NCI-H1105 treated with DMSO at 0.1 percent for 48 hours (cell line): ENCODE data around the gene RAB11FIP4.
"Not testable (repeated sequence)": the region's sequence is repeated elsewhere in the genome, so short reads cannot be mapped to it uniquely, and the experiment has no call there.

ENCODE experiments used
- DNase-seq: peaks from one replicate; lab custom pipeline; 2025; lab: John Stamatoyannopoulos, UW

The RAB11FIP4 gene

DNA sequence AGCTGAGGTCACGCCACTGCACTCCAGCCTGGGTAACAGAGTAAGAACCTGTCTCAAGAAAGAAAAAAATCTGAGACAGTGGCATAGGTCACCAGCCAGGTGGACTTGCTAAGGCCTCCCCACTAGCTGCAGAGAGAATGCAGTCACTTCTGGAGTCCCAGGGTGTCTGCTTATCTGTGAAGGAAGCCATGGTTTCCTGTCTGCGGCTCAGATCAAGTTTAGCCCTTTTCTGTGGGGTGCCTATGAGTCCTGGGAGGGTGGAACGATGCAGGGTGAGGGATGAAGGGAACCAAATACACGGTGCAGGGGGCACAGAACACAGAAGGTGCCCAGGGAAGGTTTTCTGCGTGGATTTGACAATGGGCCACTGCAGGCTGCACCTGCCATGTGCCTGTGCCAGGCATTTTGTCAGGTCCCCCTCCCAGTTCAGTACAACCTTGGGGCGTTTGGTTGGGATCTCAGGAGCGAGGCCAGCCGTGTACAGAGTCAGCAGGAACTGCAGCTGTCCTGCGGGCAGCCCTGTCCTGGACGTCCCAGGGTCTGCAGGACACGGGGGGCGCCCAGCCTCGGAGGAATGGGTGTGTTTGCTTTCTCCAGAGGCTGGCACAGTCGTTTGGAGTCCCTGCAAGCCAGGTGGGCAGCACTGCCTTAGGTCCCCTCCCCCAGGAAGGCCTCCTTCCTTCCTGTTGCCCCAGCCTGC lies 41.8 kb downstream of the RAB11FIP4 start:
- no peak for DNase-seq

DNA sequence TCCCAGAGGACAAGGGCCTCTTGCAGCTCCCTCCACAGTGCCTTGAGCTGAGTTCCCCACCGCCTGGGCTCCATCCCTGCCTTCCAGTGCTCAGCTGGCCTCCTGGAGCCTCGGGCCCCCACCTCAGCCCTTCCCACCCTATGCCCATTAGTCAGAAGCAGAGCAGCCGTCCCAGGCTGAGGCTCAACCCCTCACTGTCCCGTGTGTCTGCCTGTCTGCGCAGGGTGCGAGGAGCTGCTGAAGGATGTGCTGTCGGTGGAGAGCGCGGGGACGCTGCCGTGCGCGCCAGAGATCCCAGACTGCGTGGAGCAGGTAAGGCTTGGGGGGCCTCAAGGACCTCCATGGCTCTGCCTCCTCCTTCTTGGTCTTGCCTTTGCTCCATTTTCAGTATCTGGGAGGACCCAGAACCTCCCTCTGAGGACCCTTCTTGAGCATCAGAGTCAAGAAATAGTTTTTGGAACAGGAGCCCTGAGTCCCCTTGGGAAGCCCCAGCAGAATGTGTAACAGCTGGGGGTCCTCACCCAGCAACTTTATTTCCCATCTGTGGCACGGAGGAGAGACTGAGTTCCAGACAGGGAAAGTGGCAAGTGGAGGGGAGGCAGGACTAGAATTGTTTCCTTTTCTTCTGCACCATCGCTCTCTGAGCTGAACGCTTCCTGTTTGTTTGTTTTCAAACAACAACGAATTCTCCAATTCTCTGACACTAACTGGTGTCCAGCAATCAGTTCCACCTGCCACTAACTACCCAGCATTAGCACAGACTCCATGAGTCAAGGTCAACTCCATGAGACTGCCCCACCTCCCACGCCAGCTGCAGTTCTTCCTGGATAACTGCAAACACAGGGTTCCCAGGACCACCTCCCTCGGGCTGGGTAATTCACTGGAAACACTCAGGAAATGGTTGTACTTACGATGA lies 42.6 kb downstream of the RAB11FIP4 start:
- no peak for DNase-seq

DNA sequence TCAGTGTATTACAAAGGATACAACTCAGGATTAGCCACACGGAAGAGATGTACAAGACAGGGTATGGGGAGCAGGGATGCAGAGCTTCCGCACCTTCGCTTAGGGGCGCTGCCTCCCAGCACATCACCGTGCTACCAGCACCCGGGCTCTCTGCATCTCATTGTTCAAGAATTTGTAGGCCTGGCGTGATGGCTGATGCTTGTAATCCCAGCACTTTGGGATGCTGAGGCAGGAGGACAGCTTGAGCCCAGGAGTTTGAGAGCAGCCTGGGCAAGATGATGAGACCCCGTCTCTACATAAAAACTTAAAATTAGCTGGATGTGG lies 43.2 kb downstream of the RAB11FIP4 start:
- DNase-seq, result no peak

DNA sequence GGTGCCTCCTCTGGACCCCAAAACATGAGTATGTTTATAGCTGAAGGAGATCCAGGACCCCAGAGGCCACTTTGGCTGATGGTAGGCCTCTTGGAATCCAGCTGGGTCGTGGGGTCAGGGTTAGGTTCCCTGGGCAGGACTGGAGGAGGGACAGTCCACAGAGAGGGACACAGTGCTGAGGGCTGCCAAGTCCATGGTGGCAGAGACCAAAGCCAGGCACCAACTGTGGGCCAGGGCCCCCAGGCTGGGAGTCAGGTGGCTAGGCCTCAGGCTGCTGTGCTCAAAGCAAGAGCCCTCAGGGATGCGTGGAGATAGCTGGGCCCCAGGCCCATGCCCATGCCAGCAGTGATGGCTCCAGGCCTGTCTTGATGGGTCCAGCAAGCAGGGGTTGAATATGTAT lies 44.1 kb downstream of the RAB11FIP4 start:
- DNase-seq, result no peak

DNA sequence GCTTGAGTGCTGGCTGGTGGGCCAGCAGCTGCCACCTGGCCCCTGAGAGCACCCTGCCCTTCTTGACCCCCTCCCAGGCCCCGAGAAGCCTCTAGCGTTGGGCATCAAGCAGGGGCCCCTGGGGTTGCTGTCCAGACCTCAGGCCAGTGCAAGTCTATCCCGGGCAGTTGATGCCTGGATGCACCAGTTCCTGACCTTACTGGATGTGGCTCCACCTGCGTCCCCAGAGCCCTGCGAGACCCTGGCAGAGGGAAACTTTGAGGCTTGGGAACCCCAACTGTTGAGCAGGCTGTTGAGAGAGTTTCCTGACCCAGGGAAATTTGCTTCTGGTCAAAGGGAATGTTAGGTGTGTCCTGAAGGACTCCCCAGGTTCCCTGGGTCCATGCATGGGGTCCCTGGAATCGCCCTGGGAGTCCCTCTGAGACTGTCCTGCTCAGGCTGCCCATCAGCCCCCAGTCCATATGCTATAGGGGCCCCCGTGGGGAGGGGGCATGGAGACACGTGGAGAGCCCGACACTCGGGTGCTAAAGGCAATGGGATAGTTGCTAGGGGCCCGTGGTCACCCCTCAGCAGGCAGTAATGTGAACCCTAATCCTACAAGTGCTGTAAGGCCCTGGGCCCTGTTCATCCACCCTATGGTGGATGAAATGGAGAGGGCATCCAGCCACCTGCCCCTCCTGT lies 46.4 kb downstream of the RAB11FIP4 start:
- DNase-seq, result no peak

DNA sequence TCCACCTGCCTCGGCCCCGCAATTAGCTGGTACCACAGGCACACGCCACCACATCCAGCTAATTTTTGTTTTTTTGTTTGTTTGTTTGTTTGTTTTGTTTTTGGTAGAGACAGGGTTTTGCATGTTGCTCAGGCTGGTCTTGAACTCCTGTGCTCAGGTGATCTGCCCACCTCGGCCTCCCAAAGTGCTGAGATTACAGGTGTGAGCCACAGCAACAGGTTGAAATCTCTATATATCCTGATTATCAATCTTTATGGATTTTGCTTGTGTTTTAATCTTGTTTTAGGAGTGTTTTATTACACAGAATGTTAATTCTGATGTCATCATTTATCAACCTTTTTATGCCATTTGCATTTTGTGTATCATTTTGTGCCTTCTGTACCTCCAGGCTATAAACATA lies 48.2 kb downstream of the RAB11FIP4 start:
- no peak for DNase-seq

DNA sequence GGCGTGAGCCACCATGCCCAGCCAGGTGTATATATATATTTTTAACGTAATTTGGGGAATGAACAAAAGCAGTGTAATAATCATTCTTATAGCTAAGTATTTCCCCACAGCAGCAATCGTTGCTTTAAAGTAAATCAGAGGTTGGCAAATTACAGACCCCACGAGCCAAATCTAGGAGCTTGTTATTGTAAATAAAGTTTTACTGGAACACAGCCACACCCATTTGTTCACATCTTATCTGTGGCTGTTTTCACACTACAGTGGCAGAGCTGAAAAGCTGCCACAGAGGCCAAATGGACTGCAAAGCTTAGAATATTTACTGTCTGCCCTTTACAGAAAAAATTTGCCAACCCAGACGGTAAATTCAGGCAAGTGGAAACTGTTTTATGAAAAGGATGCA lies 50.8 kb downstream of the RAB11FIP4 start:
- DNase-seq, result no peak

DNA sequence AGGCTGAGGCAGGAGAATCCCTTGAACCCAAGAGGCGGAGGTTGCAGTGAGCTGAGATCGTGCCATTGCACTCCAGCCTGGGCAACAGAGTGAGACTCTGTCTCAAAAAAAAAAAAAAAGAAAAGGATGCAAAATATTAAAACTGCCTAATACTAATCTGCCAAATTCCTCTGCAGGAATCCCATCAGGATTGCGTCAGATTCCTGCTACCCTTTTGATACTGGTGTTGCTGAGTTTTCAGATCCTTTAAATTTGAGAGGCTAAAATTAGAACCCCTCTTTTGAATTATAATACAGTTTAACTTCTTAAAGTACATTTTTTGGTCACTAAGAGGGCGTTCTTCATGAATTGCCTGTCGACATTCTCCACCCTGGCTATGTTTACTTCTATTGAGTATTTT lies 51.4 kb downstream of the RAB11FIP4 start:
- DNase-seq, result not testable (repeated sequence)

DNA sequence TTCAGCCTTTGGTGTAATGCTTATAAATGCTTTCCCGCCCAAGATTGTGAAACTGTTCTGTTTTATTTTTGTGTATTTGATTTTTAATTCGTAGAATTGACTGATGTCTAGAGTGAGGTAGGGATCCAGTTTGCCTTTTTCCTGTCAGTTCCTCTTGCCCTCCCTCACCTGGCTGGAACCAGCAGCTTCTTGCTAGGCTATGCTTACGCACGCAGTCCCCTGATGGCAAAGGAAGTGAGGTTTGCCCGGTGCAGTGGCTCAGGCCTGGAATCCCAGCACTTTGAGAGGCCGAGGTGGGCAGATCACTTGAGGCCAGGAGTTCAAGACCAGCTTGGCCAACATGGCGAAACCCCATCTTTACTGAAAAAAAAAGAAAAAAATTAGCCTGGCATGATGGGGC lies 51.9 kb downstream of the RAB11FIP4 start:
- DNase-seq, result no peak

DNA sequence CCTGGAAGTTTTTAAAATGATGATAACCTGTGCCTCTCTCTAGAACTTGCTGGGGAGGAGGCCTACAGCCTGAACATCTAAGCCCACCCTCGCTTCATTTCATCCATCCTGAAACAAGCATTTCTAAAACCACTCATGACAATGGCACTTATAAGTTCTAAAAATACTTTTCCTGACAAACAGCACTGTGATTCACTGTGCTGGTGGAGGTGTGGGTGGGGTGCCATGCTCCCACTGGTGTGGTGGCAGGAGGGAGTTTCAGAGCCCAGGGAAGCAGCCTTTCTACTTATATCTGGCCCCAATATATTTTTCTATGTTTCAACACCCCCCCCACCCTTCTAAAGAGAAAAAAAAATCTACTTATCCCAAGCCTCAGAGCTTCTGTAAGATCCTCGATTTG lies 52.6 kb downstream of the RAB11FIP4 start:
- no peak for DNase-seq

DNA sequence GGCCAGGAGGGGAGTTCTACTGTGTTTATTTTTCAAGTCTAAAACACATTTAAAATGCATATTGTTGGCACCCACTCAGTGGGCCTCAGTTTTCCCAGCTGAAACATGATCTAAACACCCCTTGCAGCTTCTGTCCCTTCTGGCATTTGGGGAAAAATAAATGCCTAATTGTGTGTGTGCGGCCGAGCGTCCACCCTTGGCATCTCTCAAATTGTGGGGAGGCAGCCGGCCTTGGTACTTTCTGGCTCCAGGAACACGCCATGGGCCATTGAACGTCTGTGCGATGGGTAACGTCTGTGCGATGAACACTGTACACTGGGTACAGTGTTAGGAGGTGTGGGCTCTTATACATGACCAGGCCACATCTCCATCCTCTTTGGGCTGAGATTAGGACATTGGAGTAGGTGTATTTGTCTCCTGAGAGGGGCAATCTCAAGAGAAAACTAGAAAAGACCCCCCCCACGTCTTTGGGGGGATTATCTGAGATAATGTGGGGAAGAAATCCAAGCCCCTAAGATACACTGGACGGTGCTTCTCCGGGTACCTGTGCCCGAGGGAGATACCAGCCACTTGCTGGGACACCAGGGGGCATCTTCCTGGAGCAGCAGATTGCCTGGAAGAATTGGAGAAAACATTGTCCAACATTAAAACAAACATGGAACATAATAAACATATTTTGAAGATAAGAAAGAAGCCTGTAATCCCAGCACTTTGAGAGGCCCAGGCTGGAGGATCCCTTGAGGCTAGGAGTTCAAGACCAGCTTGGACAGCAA lies 54.9 kb downstream of the RAB11FIP4 start:
- DNase-seq, result no peak

DNA sequence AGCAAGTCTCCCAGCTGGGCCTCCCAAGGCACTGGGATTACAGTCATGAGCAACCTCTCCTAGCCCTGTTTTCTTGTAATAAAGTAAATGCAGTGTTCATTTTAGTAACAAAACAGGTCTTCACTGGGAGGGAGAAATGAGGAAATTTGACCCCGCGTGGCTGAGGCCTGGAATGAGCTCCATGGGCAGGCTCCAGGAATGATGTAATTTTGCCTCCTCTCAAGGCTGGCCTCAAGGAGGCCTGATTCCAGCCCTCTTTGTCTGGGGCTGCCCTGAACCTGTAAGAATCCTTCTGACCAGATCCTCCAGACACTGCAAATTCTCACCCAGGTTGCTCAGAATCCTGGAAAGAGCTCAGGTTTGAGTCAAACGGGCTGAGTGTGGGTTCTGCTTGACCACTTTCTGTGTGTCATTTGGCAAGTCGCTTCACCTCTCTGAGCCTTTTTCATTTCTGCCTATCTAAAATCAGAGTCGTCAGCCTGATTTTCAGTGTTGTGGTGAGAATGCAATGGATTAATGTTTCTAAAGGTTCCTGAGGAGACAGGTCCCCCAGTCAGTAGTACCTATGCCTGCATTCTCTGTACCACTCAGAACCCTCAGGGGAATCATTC lies 57.1 kb downstream of the RAB11FIP4 start:
- no peak for DNase-seq

DNA sequence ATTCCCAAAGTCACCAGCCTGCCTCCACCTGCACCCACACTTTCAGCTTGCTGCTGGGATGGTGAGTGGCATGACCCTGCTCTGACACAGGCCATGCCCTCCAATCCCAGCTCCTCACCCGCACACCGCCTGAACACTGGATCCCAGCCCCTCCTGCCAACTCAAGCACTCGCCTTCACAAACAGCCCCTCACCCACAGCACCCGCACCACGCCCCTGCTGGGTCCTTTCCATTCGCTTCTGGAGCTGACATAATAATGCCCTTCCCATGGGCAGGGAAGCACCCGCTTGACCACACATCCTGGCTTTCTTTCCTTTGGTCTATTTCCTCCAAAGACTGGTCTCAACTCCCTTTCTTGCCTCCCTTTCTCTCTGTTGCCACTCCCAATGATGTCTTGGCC lies 57.6 kb downstream of the RAB11FIP4 start:
- no peak for DNase-seq

DNA sequence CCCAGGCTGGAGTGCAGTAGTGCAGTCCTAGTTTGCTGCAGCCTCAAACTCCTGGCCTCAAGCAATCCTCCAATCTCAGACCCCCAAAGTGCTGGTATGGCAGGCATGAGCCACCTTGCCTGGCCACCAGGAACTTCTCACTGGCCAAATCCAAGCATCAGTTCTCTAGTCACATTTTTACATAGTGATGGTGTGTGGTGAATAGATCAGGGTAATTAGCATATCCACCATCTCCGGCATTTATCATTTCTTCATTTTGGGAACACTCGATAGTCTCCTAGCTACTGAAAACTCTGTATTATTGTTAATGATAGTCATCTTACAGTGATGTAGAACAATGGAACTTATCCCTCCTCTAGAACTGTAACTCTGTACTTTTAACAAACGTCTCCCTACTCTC lies 58.3 kb downstream of the RAB11FIP4 start:
- no peak for DNase-seq

DNA sequence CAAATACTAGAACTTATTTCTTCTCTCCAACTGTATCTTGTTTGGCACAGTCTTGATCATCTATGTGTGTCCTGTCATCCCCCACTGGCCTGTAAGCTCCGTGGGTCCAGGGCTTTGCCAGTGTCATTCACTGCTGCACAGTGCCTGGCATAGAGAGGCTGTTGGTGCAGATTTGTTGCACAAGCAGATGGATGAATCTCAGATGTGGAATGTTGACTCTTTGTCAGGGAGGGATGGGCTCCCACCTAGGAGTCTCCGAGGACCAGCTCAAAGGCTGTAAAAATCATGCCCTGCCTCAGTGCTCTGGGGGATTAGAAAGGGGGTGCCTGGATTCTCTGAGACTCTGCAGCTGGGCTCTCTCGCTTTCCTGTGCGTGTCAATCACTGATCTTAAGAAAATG lies 60.6 kb downstream of the RAB11FIP4 start:
- DNase-seq, result no peak

DNA sequence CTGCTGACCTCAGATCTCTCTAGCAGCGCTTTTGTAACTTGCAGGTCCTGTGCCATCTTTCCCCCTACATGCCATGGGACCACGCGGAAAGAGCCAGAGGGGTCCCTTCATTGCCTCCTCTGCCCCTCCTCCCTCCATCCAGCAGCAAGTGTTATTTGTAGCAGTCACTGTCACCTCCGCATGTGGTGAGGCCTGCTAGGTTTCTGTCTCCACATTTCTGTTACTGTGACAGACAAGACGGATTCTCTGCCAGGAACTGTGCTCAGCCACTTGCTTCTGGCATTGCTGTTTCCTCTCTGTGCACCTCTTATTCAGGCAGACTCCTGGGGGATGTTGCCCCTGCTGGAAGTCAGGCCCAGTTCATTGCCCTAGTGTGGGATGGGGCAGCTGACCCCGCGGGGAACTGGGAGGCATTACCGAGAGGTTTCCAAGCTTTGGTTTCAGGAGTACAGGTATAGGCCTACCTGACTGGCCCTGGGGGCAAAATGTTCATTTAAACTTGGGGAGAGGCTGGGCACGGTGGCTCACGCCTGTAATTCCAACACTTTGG lies 61.2 kb downstream of the RAB11FIP4 start:
- DNase-seq, result no peak

DNA sequence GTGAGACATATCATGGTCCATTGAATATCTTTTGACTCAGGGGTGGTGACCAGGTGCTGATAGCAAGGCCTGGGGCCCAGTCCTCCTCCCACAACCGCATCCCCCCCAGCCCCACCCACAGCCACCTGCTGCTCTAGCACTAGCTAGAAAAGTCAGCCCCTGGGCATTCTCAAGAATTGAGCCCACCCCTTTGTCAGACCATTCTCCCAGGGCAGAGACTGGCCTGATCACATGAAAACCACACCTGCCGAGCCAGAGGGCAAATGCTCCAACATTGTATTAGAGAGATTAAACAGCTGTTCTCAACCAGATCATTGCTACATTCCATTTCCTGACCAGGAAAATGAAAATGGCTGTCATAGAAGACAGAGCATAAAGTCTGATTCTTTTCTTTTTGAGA lies 62.4 kb downstream of the RAB11FIP4 start:
- DNase-seq, result no peak

DNA sequence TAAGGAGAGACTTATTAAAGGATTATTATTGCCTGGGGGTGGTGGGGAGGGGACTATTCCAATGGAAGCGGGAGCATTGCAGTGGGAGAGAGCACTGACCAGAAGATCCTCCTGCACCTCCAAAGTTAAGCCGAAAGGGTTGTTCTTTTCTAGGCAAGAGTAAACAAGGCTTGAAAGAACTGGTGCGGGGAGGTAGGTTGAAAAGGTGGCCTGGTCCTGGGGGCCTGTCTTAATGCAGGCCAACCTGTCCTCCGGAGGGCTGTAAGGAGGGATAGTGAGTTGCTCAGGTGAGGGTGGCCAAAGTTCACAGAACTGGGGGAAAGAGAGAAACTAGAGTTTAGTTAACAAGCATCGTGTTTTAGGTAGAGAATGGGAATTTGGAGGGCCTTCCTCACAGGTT lies 65.3 kb downstream of the RAB11FIP4 start:
- DNase-seq, result no peak

DNA sequence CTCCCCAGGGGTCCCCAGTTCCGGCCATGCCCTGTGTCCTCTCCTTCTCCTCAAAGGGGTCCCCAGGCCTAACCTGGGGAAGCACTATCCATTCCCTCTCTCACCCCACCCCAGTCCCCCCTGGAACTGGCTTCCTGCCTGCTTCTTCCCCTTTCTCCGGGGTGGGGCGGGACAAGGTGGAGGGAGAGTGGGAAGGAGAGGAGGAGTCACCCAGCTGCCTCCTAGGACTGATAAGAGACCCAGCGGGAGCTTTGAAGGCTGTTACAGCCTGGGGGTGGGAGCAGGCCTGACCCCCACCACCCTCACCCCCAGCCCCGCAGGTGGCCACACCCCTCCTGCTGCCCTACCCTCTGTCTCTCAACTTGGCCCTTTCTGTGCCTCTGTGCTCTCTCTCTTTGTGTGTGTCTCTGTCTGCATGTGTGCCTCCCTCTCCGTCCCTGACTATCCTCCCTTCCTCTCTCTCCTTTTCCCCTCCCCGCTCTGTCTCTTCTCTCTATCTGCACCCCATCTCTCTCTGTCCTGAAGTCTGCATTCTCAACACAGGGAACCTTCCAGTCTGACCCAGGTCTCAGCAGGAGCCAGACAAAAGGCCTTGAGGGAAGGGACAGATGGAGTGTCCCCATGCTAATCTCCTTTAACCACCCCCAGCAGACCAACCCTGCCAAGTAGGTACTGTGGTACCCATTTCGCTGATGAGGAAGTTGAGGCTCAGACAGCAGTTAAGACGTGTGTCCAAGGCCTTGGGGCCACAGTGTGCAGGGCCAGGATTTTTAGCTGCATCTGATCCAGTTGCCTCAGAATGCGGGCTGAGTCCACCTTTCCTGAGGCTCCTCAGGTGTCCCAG lies 66.1 kb downstream of the RAB11FIP4 start:
- DNase-seq, result no peak

DNA sequence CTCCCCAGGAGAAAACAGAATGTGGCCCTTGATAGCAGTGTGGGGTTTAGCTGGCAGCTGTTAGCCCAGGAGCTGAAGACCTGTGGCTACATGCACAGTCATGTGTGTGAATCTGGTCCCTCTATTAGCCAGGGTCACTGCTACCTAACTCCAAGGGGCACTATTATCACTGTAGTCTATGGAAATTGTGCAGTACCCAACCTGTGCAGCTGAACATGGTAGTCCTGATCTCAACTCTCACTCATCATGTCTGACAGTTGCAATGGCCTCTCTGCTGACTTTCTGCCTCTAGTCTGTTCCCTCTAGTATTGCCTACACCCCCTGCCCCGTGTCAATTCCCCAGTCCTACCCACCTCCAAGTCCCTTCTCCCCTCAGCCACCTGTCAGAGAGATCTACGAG lies 67.4 kb downstream of the RAB11FIP4 start:
- no peak for DNase-seq

DNA sequence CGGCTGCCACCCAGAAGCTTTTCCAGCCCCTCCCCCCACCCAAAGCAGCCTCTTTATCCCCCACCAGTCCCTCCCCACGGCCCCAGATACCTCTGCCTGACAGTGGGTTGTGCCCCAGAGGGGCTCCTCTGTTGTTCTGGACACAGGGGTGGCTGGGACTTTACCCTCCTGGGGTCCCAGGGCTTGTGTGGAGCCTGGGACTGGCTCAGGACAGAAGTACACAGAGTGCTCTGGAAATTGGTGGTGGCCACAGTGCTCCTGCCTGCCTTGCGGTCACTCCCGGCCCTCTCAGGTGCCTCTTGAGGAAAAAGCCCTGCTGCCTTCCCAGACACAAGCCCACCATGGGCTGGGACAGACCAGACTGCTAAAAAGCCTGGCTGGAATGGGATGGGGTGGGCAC lies 68.2 kb downstream of the RAB11FIP4 start:
- DNase-seq, result no peak
